Stomach (tissue), 9 donors: ENCODE data around the gene DGCR6. TPM values are rescaled to one million over a fixed set of nuclear protein-coding genes. Genes with fewer than 3 reads are reported as not detected.
"Not testable (repeated sequence)": the region's sequence is repeated elsewhere in the genome, so short reads cannot be mapped to it uniquely, and the experiment has no call there.

ENCODE experiments used
- DNase-seq, 2 donors: peaks; one replicate each; pipeline versions ENCODE4 v3.0.0 to v3.0.0-alpha.2; 2013 to 2019
- H3K27ac ChIP-seq, 5 donors: fragments of 200-600 bp in 4 of 5; sonication (generic) in 4 of 5; one replicate each; pipeline ENCODE4 v1.5.1; 2013 to 2019; ENCODE audit warnings: mild to moderate bottlenecking in 1 of 5, moderate library complexity in 1 of 5
- H3K27me3 ChIP-seq, 3 donors: fragments of 200-600 bp; sonication (generic); one replicate each; pipeline ENCODE4 v1.5.1; 2017 to 2019; ENCODE audit warnings: mixed run types in 1 of 3
- H3K36me3 ChIP-seq, 4 donors: fragments of 200-600 bp; sonication (generic); 1 replicate in 3 of 4; 2 replicates in 1 of 4; pipeline ENCODE4 v1.5.1; 2016 to 2019
- H3K4me1 ChIP-seq, 4 donors: fragments of 200-600 bp; sonication (generic); one replicate each; pipeline ENCODE4 v1.5.1; 2016 to 2019
- H3K4me3 ChIP-seq, 4 donors: fragments of 200-600 bp; sonication (generic) in 3 of 4; one replicate each; pipeline ENCODE4 v1.5.1; 2016 to 2019; ENCODE audit warnings: mild to moderate bottlenecking in 1 of 4
- H3K9me3 ChIP-seq, 4 donors: fragments of 200-600 bp; sonication (generic); one replicate each; pipeline ENCODE4 v1.5.1; 2016 to 2019
- CTCF ChIP-seq, 7 experiments: fragments of 450-650 bp in 4 of 7; fragments of 200-600 bp in 3 of 7; sonication (generic) in 3 of 7; IDR thresholded peaks; one replicate each; pipeline ENCODE4 v1.5.1; 2016 to 2019; ENCODE audit warnings: antibody characterized with exemption in 7 of 7, control low read depth in 2 of 7, mild to moderate bottlenecking in 1 of 7
- EP300 ChIP-seq: sonication (generic); formaldehyde crosslinking; IDR thresholded peaks from one replicate; pipeline ENCODE4 v1.6.1; 2017; ENCODE audit warnings: antibody characterized with exemption
- POLR2A ChIP-seq, 4 donors: fragments of 450-650 bp; IDR thresholded peaks; one replicate each; pipeline ENCODE4 v1.6.1; 2016; ENCODE audit warnings: antibody characterized with exemption in 4 of 4, control low read depth in 2 of 4, mild to moderate bottlenecking in 1 of 4, moderate library complexity in 1 of 4
- POLR2AphosphoS5 ChIP-seq, 3 donors: sonication (generic); formaldehyde crosslinking; IDR thresholded peaks; one replicate each; pipeline ENCODE4 v1.6.1; 2016; ENCODE audit warnings: antibody characterized with exemption in 3 of 3
- WGBS, 5 donors: extraction: QIAGEN DNeasy Blood & Tissue Kit in 3 of 5; methylation state at CpG; one replicate each; pipeline versions ENCODE4 v1.1.5 to v1.1.7; 2013 to 2018; 5-methylcytosine and 5-hydroxymethylcytosine counted together
- intact Hi-C: fragments of 100-400 bp; cut with DNase I; formaldehyde crosslinking; loops from one replicate; pipeline ENCODE4 v1.15.1; 2023; ENCODE audit warnings: low total_unique reads
- polyA plus RNA-seq, 3 donors: library from polyadenylated mRNA; stranded (reverse); fragments of 200-250 nt; gene quantifications; one replicate each; pipeline ENCODE4 v1.2.3, GENCODE V29; 2013
- total RNA-seq, 5 donors: library from RNA; depleted of rRNA; stranded (reverse); fragments of >200 nt; gene quantifications; one replicate each; pipeline versions ENCODE4 v1.1.0 to v1.2.3, GENCODE V29; 2014 to 2016
- donor health status: healthy with polysubstance abuse.
- donor health status: Bipolar disorder and iron deficiency.
- donor health status: healthy.

The DGCR6 gene
- total and polyA plus RNA-seq, 8 donors = 0.19 to 4.2 (median 1.8) TPM; not detected in 1

GRCh38 chr22:18931905-18932652 lies 26.0 kb downstream of the DGCR6 start:
- Histone ChIP-seq H3K27me3 (no peaks in the 10 kb centered on the region), H3K27ac (no peak overlapping the region), H3K36me3 (no peaks in the 10 kb centered on the region), H3K9me3 (no peaks in the 10 kb centered on the region), H3K4me3 (no peak overlapping the region), H3K4me1 (no peaks in the 10 kb centered on the region)
- no CpG with 5 or more reads among the region's 16 CpGs for WGBS, 5 donors
- TF ChIP-seq CTCF (IDR thresholded peaks at IDR 0.05) (no peak), EP300 (no peak), POLR2A (IDR thresholded peaks at IDR 0.05) (no peak), POLR2AphosphoS5 (IDR thresholded peaks at IDR 0.05) (no peak)
- no peak for DNase-seq
- intact Hi-C loops = no loop called here

GRCh38 chr22:18933914-18934313 lies 27.8 kb downstream of the DGCR6 start:
- no peaks in the 10 kb centered on the region for H3K27me3 ChIP-seq
- H3K36me3 ChIP-seq = no peaks in the 10 kb centered on the region
- H3K27ac ChIP-seq = no peak overlapping the region
- H3K4me1 ChIP-seq = no peaks in the 10 kb centered on the region
- TF ChIP-seq POLR2AphosphoS5 (IDR thresholded peaks at IDR 0.05) = no peak
- TF ChIP-seq POLR2A (IDR thresholded peaks at IDR 0.05) = no peak
- TF ChIP-seq EP300 = no peak
- TF ChIP-seq CTCF (IDR thresholded peaks at IDR 0.05) = no peak
- no peak overlapping the region for H3K4me3 ChIP-seq
- WGBS, 5 donors = no CpG with 5 or more reads among the region's 7 CpGs
- DNase-seq = no peak
- H3K9me3 ChIP-seq = no peaks in the 10 kb centered on the region
- intact Hi-C loops = no loop called here

GRCh38 chr22:18934688-18935087 lies 28.6 kb downstream of the DGCR6 start:
- intact Hi-C loops, H3K4me1 ChIP-seq, H3K27ac ChIP-seq, H3K4me3 ChIP-seq, H3K9me3 ChIP-seq, H3K36me3 ChIP-seq, H3K27me3 ChIP-seq, DNase-seq: not testable (repeated sequence)
- no CpG with 5 or more reads among the region's 7 CpGs for WGBS, 5 donors

GRCh38 chr22:18935889-18936529 lies 29.9 kb downstream of the DGCR6 start, which contains the start of gene PRODH:
TSS of gene PRODH (minus strand) at chr22:18936293. CDS start at chr22:18936287, 6 bp downstream.
- no peaks in the 10 kb centered on the region for H3K36me3 ChIP-seq
- no CpG with 5 or more reads among the region's 67 CpGs for WGBS, 5 donors

GRCh38 chr22:18938691-18939090 lies 32.6 kb downstream of the DGCR6 start:
- H3K36me3 ChIP-seq, H3K4me1 ChIP-seq, H3K9me3 ChIP-seq, intact Hi-C loops, H3K4me3 ChIP-seq, H3K27ac ChIP-seq, H3K27me3 ChIP-seq, DNase-seq: not testable (repeated sequence)
- 0 to 38% (median 14%) methylated on average over 1 to 5 of the region's 8 CpGs; no CpG with 5 or more reads in 1 of the 5 donors for WGBS, 5 donors

More at GRCh38 chr22:18935889-18936529, 29.9 kb downstream of the DGCR6 start, which contains the start of gene PRODH:
- Histone ChIP-seq H3K9me3 (no peaks in the 10 kb centered on the region), H3K4me1 (no peaks in the 10 kb centered on the region), H3K4me3 (no peak within 1 kb of the TSS), H3K27me3 (no peaks in the 10 kb centered on the region), H3K27ac (no peak within 1 kb of the TSS)
- intact Hi-C loops = no loop called here
- DNase-seq = no peak
- TF ChIP-seq POLR2AphosphoS5 (IDR thresholded peaks at IDR 0.05) (no peak), CTCF (IDR thresholded peaks at IDR 0.05) (no peak), POLR2A (IDR thresholded peaks at IDR 0.05) (no peak), EP300 (no peak)

- H3K4me1 ChIP-seq, H3K27ac ChIP-seq, H3K36me3 ChIP-seq, H3K4me3 ChIP-seq, intact Hi-C loops, H3K9me3 ChIP-seq, DNase-seq: not testable (repeated sequence)
- 39 to 74% (median 56%) methylated on average over 3 to 6 of the region's 9 CpGs for WGBS, 5 donors
- peaks cover 0 to 40% (median 0%) of the 10 kb centered on the region in 3 donors for H3K27me3 ChIP-seq
Observed at GRCh38 chr22:18947105-18947504, 41.0 kb downstream of the DGCR6 start.
